NAMALWA (cell line): ENCODE data around the gene KCNK13.
A peak's percentile ranks its signal among the peaks of the same experiment; 100 is the strongest.
"Not testable (repeated sequence)": the region's sequence is repeated elsewhere in the genome, so short reads cannot be mapped to it uniquely, and the experiment has no call there.

Experiments used
- DNase-seq: peaks from one replicate; pipeline ENCODE4 v3.0.0-alpha.2; 2015; ENCODE audit warnings: low spot score

The KCNK13 gene

GRCh38 chr14:90060965-90061684 lies 669 bp upstream of the KCNK13 start:
- DNase-seq, result no peak

- DNase-seq, result no peak
Observed at GRCh38 chr14:90062127-90062794, 467 bp downstream of the KCNK13 start.

- DNase-seq, result no peak
Observed at GRCh38 chr14:90062822-90063539, 1.2 kb downstream of the KCNK13 start.

- DNase-seq, result no peak
Observed at GRCh38 chr14:90072350-90072749, 10.6 kb downstream of the KCNK13 start.

GRCh38 chr14:90079576-90079975 lies 17.8 kb downstream of the KCNK13 start:
- no peak for DNase-seq

- peak; percentile 6 for DNase-seq
Observed at GRCh38 chr14:90087433-90087832, 25.6 kb downstream of the KCNK13 start.

- no peak for DNase-seq
Observed at GRCh38 chr14:90088176-90088575, 26.4 kb downstream of the KCNK13 start.

GRCh38 chr14:90089486-90089885 lies 27.7 kb downstream of the KCNK13 start:
- not testable (repeated sequence) for DNase-seq

- DNase-seq, result no peak
Observed at GRCh38 chr14:90091393-90091792, 29.6 kb downstream of the KCNK13 start.

- DNase-seq, result no peak
Observed at GRCh38 chr14:90093942-90094595, 32.3 kb downstream of the KCNK13 start.

- no peak for DNase-seq
Observed at GRCh38 chr14:90095096-90095495, 33.3 kb downstream of the KCNK13 start.

GRCh38 chr14:90096566-90096965 lies 34.8 kb downstream of the KCNK13 start:
- no peak for DNase-seq

GRCh38 chr14:90103808-90104207 lies 42.0 kb downstream of the KCNK13 start:
- no peak for DNase-seq

- DNase-seq, result no peak
Observed at GRCh38 chr14:90105756-90106155, 44.0 kb downstream of the KCNK13 start.

GRCh38 chr14:90107789-90108188 lies 46.0 kb downstream of the KCNK13 start:
- no peak for DNase-seq

- peak; percentile 30 for DNase-seq
Observed at GRCh38 chr14:90109858-90110257, 48.1 kb downstream of the KCNK13 start.

GRCh38 chr14:90111895-90112534 lies 50.2 kb downstream of the KCNK13 start:
- no peak for DNase-seq

GRCh38 chr14:90114554-90114953 lies 52.8 kb downstream of the KCNK13 start:
- DNase-seq, result no peak

GRCh38 chr14:90115780-90116179 lies 54.0 kb downstream of the KCNK13 start:
- no peak for DNase-seq

- no peak for DNase-seq
Observed at GRCh38 chr14:90116444-90116843, 54.6 kb downstream of the KCNK13 start.

- no peak for DNase-seq
Observed at GRCh38 chr14:90118027-90118426, 56.2 kb downstream of the KCNK13 start.

- DNase-seq, result no peak
Observed at GRCh38 chr14:90126260-90126659, 64.5 kb downstream of the KCNK13 start.
